Heart right ventricle (tissue), 16 donors: Measurements from ENCODE around the gene CDK14. TPM values are rescaled to one million over a fixed set of nuclear protein-coding genes. Genes with fewer than 3 reads are reported as not detected.
"Not testable (repeated sequence)": the region's sequence is repeated elsewhere in the genome, so short reads cannot be mapped to it uniquely, and the experiment has no call there.

Experiments
- ATAC-seq, 8 donors: fragments of 200-7000 bp; cut with Tn5 transposase; one replicate each; pipeline ENCODE4 v1.9.1; 2020; ENCODE audit warnings: mild to moderate bottlenecking in 8 of 8, moderate library complexity in 8 of 8, moderate number of reproducible peaks in 1 of 8
- DNase-seq, 2 donors: peaks; one replicate each; pipeline ENCODE4 v3.0.0-alpha.2; 2020
- H3K27ac ChIP-seq, 10 donors: fragments of 200-600 bp; sonication (generic) in 2 of 10; one replicate each; pipeline versions ENCODE4 v1.5.0 to v1.8.0; 2020 to 2022; ENCODE audit warnings: mild to moderate bottlenecking in 3 of 10
- H3K27me3 ChIP-seq, 7 donors: fragments of 200-600 bp; one replicate each; pipeline ENCODE4 v1.8.0; 2021 to 2022; ENCODE audit warnings: mild to moderate bottlenecking in 2 of 7
- H3K36me3 ChIP-seq, 9 donors: fragments of 200-600 bp; sonication (generic) in 1 of 9; one replicate each; pipeline versions ENCODE4 v1.5.0 to v1.8.0; 2020 to 2022; ENCODE audit warnings: mild to moderate bottlenecking in 2 of 9
- H3K4me1 ChIP-seq, 9 donors: fragments of 200-600 bp; sonication (generic) in 1 of 9; one replicate each; pipeline versions ENCODE4 v1.5.0 to v1.8.0; 2020 to 2022; ENCODE audit warnings: mild to moderate bottlenecking in 4 of 9
- H3K4me3 ChIP-seq, 10 donors: fragments of 200-600 bp; sonication (generic) in 2 of 10; one replicate each; pipeline versions ENCODE4 v1.5.0 to v1.8.0; 2020 to 2022; ENCODE audit warnings: mild to moderate bottlenecking in 7 of 10, moderate library complexity in 2 of 10
- H3K9me3 ChIP-seq, 11 donors: fragments of 200-600 bp in 10 of 11; sonication (generic) in 2 of 11; one replicate each; pipeline versions ENCODE4 v1.5.0 to v1.8.0; 2013 to 2022; ENCODE audit warnings: mild to moderate bottlenecking in 2 of 11, control low read depth in 1 of 11, moderate library complexity in 1 of 11
- CTCF ChIP-seq, 9 donors: fragments of 200-600 bp; sonication (generic) in 2 of 9; IDR thresholded peaks; one replicate each; pipeline versions ENCODE4 v1.5.0 to v1.8.0; 2021 to 2022; ENCODE audit warnings: antibody characterized with exemption in 9 of 9, mild to moderate bottlenecking in 5 of 9, moderate library complexity in 1 of 9
- WGBS, 2 donors: extraction: QIAGEN DNeasy Blood & Tissue Kit; methylation state at CpG; one replicate each; pipeline ENCODE4 v1.1.7; 2013; ENCODE audit warnings: inconsistent platforms in 1 of 2; 5-methylcytosine and 5-hydroxymethylcytosine counted together
- intact Hi-C, 10 donors: fragments of 100-400 bp; cut with DNase I; formaldehyde crosslinking; loops; one replicate each; pipeline versions ENCODE4 v1.11.1 to v1.14.2; 2022
- polyA plus RNA-seq, 2 donors: library from polyadenylated mRNA; stranded (reverse); fragments of 200-250 nt; gene quantifications; one replicate each; pipeline ENCODE4 v1.2.3, GENCODE V29; 2013
- total RNA-seq, 10 donors: library from RNA; stranded (reverse); fragmentation: NEBNext Ultra II Directional in 3 of 10; extraction: Animal tissue kit (Norgen Biotek cat#: 25700) in 3 of 10; gene quantifications; one replicate each; pipeline versions ENCODE4 v1.2.1 to v1.2.4, GENCODE V29; 2021 to 2023
- donor health status: Arrhythmogenic right ventricular cardiomyopathy.
- donor health status: ischemic (EF 13 %, LVEDD 7.1; RV severe dilation, severe dysfunction).
- donor health status: healthy with polysubstance abuse.
- donor health status: DM: no; HTN: yes; CAD: no.
- donor health status: DM: no; HTN: no; CAD: no.
- donor health status: ischemic (EF 25% LVEDD 6.9; RV normal size, moderate dysfunction).
- donor health status: ischemic (EF 25% LVEDD 5.7; RV mildly dilated, moderate dysfunction).
- donor health status: healthy.
- donor health status: DM: yes; HTN: yes; CAD: no.
- donor health status: Ischemic cardiomyopathy.
- donor health status: ischemic (EF 35%, LVEDD 5.7; RV mildly dilated, moderate dysfunction).
- donor health status: nonischemic (EF 11% LVEDD 7.7; RV severe dilation, severe dysfunction).
- donor health status: DM: yes; HTN: yes; CAD: no.
- donor health status: PGD.
- donor health status: ischemic (EF 29% LVEDD 5.4; RV normal size, mild dysfunction).
- donor health status: nonischemic (EF 23%, LVEDD 6.1; RV moderate dilation, normal function).

Gene CDK14
- total and polyA plus RNA-seq, 12 donors = 3.9 to 36.5 (median 21.4) TPM

- WGBS, 2 donors = 95 to 99% methylated on average over 2 of the region's 2 CpGs
- Histone ChIP-seq H3K36me3 (no peaks in the 10 kb centered on the region), H3K4me1 (no peaks in the 10 kb centered on the region), H3K27ac (no peak overlapping the region), H3K9me3 (no peaks in the 10 kb centered on the region), H3K4me3 (no peak overlapping the region), H3K27me3 (no peaks in the 10 kb centered on the region)
- intact Hi-C loops = no loop called here
- no peak for ATAC-seq
- DNase-seq = no peak
- TF ChIP-seq CTCF (IDR thresholded peaks at IDR 0.05) = no peak
Measured at GRCh38 chr7:90923541-90923997, 327.4 kb downstream of the CDK14 start.

GRCh38 chr7:90928700-90929424, 332.7 kb downstream of the CDK14 start:
- H3K4me1 ChIP-seq, H3K27ac ChIP-seq, DNase-seq, H3K27me3 ChIP-seq, H3K9me3 ChIP-seq, H3K4me3 ChIP-seq, H3K36me3 ChIP-seq, intact Hi-C loops, ATAC-seq: not testable (repeated sequence)
- WGBS, 2 donors = 87 to 90% methylated on average over 13 of the region's 13 CpGs

- peak overlapping the region in 3 of 10 donors; percentile 8 to 13 (median 11) for H3K27ac ChIP-seq
- H3K4me1 ChIP-seq = peaks cover 0 to 12% (median 0%) of the 10 kb centered on the region in 9 donors
- H3K27me3 ChIP-seq = no peaks in the 10 kb centered on the region
- H3K9me3 ChIP-seq = peaks cover 0 to 3% (median 0%) of the 10 kb centered on the region in 11 donors
- peak in 7 of 8 donors; percentile 38 to 58 (median 43) for ATAC-seq
- H3K4me3 ChIP-seq = no peak overlapping the region
- TF ChIP-seq CTCF (IDR thresholded peaks at IDR 0.05) = no peak
- no peak for DNase-seq
- intact Hi-C loops = no loop called here
- H3K36me3 ChIP-seq = no peaks in the 10 kb centered on the region
- 80% methylated on average over 6 of the region's 6 CpGs for WGBS, 2 donors
Measured at GRCh38 chr7:90931986-90932916, 336.1 kb downstream of the CDK14 start.

DNA sequence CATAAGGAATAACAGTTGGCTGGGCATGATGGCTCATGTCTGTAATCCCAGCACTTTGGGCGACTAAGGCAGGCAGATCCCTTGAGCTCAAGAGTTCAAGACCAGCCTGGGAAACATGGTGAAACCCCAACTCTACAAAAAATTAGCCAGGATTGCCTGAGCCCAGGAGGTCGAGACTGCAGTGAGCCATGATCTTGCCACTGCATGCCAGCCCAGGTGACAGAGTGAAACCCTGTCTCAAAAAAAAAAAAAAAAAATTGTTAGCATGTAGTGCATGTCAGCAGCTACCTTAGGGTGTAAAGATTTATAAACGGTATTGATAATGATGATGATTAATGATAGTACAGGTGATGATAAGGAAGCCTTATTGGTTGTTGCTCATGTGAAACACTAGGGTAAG, 336.9 kb downstream of the CDK14 start:
- peaks cover 0 to 11% (median 0%) of the 10 kb centered on the region in 11 donors for H3K9me3 ChIP-seq
- ATAC-seq (no peak), DNase-seq (no peak)
- intact Hi-C loops = no loop called here
- no peak for TF ChIP-seq CTCF (IDR thresholded peaks at IDR 0.05)
- WGBS, 2 donors = 79 to 92% methylated on average over 3 of the region's 3 CpGs
- H3K36me3 ChIP-seq = no peaks in the 10 kb centered on the region
- H3K4me3 ChIP-seq = no peak overlapping the region
- peaks cover 0 to 12% (median 0%) of the 10 kb centered on the region in 9 donors for H3K4me1 ChIP-seq
- H3K27me3 ChIP-seq = no peaks in the 10 kb centered on the region
- H3K27ac ChIP-seq = peak overlapping the region in 2 of 10 donors; percentile 11 to 13
